Lower leg skin (tissue), 3 donors: ENCODE measurements around the gene NAV3.

Source experiments
- POLR2A ChIP-seq, 2 donors: fragments of 450-650 bp; IDR thresholded peaks; one replicate each; pipeline ENCODE4 v1.6.1; 2016 to 2017; ENCODE audit warnings: antibody characterized with exemption in 2 of 2, mild to moderate bottlenecking in 1 of 2, moderate library complexity in 1 of 2
- TF ChIP-seq, protein P1 (sequence below), 3 donors: fragments of 450-650 bp; IDR thresholded peaks; one replicate each; pipeline ENCODE4 v1.5.1; 2016; ENCODE audit warnings: antibody characterized with exemption in 3 of 3, mild to moderate bottlenecking in 3 of 3, moderate library complexity in 2 of 3

DNA sequence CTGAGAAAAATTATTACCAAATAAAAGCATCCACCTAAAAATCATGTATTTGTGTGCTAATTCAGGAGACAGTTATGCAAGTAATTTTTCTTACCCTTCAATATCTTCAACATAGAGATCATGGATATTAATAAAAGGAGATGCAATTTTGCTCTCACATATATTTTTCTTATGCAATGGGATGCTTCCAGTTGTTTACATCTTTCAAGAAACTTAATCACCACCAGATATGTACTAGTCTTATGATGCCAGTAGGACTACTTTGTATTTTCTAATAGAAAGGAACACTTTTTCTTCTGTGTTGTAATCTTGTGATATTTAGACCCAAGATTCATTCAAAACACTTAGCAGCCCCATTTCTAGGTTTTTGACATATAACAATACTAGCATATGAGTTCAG, 107.6 kb downstream of the NAV3 start:
- TF ChIP-seq, protein P1, sequence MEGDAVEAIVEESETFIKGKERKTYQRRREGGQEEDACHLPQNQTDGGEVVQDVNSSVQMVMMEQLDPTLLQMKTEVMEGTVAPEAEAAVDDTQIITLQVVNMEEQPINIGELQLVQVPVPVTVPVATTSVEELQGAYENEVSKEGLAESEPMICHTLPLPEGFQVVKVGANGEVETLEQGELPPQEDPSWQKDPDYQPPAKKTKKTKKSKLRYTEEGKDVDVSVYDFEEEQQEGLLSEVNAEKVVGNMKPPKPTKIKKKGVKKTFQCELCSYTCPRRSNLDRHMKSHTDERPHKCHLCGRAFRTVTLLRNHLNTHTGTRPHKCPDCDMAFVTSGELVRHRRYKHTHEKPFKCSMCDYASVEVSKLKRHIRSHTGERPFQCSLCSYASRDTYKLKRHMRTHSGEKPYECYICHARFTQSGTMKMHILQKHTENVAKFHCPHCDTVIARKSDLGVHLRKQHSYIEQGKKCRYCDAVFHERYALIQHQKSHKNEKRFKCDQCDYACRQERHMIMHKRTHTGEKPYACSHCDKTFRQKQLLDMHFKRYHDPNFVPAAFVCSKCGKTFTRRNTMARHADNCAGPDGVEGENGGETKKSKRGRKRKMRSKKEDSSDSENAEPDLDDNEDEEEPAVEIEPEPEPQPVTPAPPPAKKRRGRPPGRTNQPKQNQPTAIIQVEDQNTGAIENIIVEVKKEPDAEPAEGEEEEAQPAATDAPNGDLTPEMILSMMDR (IDR thresholded peaks at IDR 0.05), result no peak
- no peak for TF ChIP-seq POLR2A (IDR thresholded peaks at IDR 0.05)
